Activated CD8-positive, alpha-beta T cell treated with anti-CD3 and anti-CD28 coated beads, Interleukin-2, amount 10 ng/mL, durations not matched to agents 7 days and 5 days (primary cell): Measurements from ENCODE around the gene GRID2. TPM values are rescaled to one million over a fixed set of nuclear protein-coding genes. Genes with fewer than 3 reads are reported as not detected.
A peak's percentile ranks its signal among the peaks of the same experiment; 100 is the strongest.

Source experiments
- ATAC-seq: fragments of 150-1000 bp; cut with Tn5 transposase; one replicate; pipeline ENCODE4 v1.10.0; 2021; ENCODE audit warnings: moderate library complexity
- CTCF ChIA-PET: fragments of 350-600 bp; sonication (Branson Sonifier 250); formaldehyde crosslinking; loops from one replicate; lab custom pipeline; 2021; ENCODE audit warnings: antibody characterized with exemption; lab: Charles Lee
- POLR2A ChIA-PET: fragments of 350-600 bp; sonication (Branson Sonifier 250); formaldehyde crosslinking; loops from one replicate; lab custom pipeline; 2021; ENCODE audit warnings: antibody characterized with exemption; lab: Charles Lee
- DNase-seq: peaks from one replicate; pipeline ENCODE4 v3.0.0-alpha.2; 2020
- H3K27ac Mint-ChIP-seq: one replicate; pipeline ENCODE4 v1.8.0; 2021; ENCODE audit warnings: mild to moderate bottlenecking, mixed read lengths
- H3K27me3 Mint-ChIP-seq: one replicate; pipeline ENCODE4 v1.8.0; 2021; ENCODE audit warnings: low read depth, mixed read lengths
- H3K36me3 Mint-ChIP-seq: one replicate; pipeline ENCODE4 v1.8.0; 2021; ENCODE audit warnings: low read depth, mixed read lengths
- H3K4me1 Mint-ChIP-seq: one replicate; pipeline ENCODE4 v1.8.0; 2021; ENCODE audit warnings: low read depth, mixed read lengths
- H3K4me3 Mint-ChIP-seq: one replicate; pipeline ENCODE4 v1.8.0; 2021; ENCODE audit warnings: mild to moderate bottlenecking, mixed read lengths
- H3K9me3 Mint-ChIP-seq: one replicate; pipeline ENCODE4 v1.8.0; 2022; ENCODE audit warnings: mixed read lengths; ENCODE audit not compliant: insufficient read depth
- total RNA-seq, 2 experiments: library from RNA; stranded (reverse); gene quantifications; one replicate each; pipeline ENCODE4 v1.2.3, GENCODE V29; 2021

Gene GRID2
- total RNA-seq, 2 experiments from 2014 or later, result not detected

DNA sequence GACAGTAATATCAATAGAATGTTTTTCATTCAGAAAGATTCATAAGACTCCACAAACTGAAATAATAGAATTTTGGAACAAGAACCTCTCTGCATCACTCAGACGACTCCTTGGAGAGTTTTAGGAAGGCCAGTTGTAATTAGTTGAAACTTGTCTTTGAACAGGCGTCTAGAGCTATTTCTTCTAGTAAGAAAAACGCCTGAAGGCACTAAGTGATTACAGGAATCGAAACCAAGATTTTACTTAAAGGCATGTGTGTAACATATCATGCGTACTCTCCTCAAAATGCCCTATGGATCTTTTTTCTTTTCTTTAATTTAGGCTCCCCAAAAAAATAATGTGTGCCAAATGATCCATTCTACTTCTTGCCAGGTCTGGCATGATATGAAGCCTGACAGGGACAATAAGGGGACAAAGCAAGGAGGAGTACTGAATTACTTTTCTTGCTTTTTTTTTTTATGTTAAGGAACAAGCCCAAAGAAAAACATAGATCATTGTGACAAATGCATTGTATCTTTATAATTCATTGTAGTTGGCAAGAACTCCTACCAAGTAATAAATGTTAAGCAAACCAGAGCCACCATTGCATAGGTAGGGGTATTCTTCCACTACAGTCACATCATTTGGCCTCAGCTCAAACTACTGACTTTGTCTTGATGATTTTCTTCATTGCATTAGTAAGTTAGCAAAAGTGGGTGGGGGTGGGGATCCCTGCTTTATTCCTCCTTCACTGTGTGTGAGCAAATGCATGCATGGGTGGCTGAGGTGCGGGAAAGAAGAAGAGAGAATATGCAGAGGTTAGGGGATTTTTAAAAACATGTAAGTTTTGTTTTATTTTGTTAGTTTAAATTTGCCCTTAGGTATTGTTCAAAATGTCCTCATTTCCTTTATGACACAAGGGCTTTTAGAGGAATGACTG, 1444.9 kb downstream of the GRID2 start:
- no peak for ATAC-seq
- POLR2A ChIA-PET, result no interaction called here
- CTCF ChIA-PET, result no interaction called here
- Mint-ChIP-seq H3K9me3 (no peaks in the 10 kb centered on the region), H3K36me3 (no peaks in the 10 kb centered on the region), H3K4me1 (no peaks in the 10 kb centered on the region), H3K4me3 (no peak overlapping the region), H3K27ac (no peak overlapping the region), H3K27me3 (no peaks in the 10 kb centered on the region)
- no peak for DNase-seq

DNA sequence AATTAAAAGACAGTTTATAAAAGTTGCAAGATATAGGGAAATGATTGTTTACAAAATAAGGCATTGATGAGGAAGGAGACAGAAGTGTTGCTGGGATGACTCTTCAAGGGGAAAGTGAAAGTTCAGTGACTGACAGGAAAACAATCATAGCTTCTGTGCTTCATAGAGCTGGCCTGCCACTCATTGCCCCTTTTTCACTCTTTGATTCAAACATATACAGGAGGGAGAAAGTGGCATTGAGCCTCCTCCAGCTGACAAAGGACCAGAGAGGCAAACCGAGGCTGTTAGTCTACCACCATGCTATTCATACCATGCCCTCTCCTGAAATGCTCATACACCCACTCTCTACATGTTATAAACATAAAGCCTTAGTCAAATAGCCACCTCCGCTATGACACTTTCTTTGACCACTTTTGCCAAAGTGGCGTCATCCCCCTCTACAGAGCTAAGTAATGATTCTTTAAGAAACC, 1445.6 kb downstream of the GRID2 start:
- Mint-ChIP-seq H3K9me3 (no peaks in the 10 kb centered on the region), H3K4me1 (no peaks in the 10 kb centered on the region), H3K27ac (no peak overlapping the region), H3K27me3 (no peaks in the 10 kb centered on the region), H3K36me3 (no peaks in the 10 kb centered on the region), H3K4me3 (no peak overlapping the region)
- DNase-seq, result no peak
- no peak for ATAC-seq
- ChIA-PET CTCF (no interaction called here), POLR2A (no interaction called here)

DNA sequence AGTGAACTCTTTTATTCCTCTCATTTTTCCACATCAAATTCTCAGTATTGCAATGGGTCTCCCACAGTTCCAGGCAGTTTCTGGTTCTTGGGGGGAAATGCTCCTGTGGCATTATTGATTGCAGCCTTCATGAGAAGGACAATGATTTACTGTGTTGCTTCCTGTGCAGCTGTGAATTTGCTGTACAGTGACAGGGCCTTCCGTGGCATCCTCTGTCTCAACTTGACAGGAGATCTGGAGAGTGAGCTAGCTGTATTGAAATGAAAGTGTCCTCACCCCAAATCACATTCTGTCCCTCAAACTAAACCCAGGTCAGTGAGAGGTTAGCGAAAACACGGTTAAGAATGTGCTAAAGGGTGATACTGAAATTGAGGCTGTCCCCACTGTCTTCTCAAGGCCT, 1447.6 kb downstream of the GRID2 start:
- POLR2A ChIA-PET, result no interaction called here
- ATAC-seq, result no peak
- Mint-ChIP-seq H3K27ac (no peak overlapping the region), H3K4me3 (no peak overlapping the region), H3K27me3 (no peaks in the 10 kb centered on the region), H3K9me3 (no peaks in the 10 kb centered on the region), H3K4me1 (no peaks in the 10 kb centered on the region), H3K36me3 (no peaks in the 10 kb centered on the region)
- DNase-seq, result no peak
- CTCF ChIA-PET, result no interaction called here

DNA sequence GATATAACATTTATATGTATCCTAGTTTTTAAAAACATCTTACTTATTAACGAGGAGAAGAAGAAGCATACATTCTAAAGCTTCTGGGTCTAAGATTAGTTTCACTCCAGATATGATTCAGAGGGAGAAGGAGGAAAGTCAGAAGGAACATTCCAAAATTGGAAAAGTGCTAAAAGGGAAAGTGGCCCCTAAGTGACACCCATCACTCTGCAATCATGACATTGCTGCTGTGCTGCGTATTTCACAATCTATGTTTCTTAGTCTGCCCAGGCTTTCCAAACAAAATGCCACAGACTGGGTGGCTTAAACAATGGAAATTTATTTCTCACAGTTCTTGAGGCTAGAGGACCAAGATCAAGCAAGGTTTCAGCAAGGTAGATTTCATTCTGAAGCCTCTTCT, 1452.3 kb downstream of the GRID2 start:
- DNase-seq (no peak), ATAC-seq (no peak)
- no peaks in the 10 kb centered on the region for H3K36me3 Mint-ChIP-seq
- no peaks in the 10 kb centered on the region for H3K4me1 Mint-ChIP-seq
- ChIA-PET POLR2A (no interaction called here), CTCF (no interaction called here)
- no peak overlapping the region for H3K4me3 Mint-ChIP-seq
- H3K9me3 Mint-ChIP-seq, result no peaks in the 10 kb centered on the region
- no peak overlapping the region for H3K27ac Mint-ChIP-seq
- H3K27me3 Mint-ChIP-seq, result no peaks in the 10 kb centered on the region

DNA sequence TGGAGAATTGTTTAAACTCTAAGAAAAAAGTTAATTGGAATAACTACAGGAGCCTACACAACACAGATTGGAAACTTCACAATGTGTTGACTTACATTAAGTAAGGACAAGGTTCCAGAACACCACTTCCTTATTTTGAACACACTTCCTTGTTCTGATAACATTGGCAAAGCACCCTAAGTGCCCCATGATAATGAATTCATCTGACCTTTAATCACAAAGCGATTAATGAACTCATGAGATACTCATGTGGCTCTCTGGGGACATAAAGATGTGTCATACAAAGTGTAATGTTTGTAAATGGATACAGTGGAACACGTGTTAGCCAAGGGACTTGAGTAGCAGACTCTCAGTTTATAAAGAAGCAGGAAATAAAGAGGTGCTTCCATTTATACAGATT, 1455.7 kb downstream of the GRID2 start:
- Mint-ChIP-seq H3K36me3 (no peaks in the 10 kb centered on the region), H3K4me3 (no peak overlapping the region), H3K4me1 (no peaks in the 10 kb centered on the region), H3K27ac (no peak overlapping the region), H3K27me3 (no peaks in the 10 kb centered on the region), H3K9me3 (no peaks in the 10 kb centered on the region)
- DNase-seq (no peak), ATAC-seq (no peak)
- POLR2A ChIA-PET, result no interaction called here
- CTCF ChIA-PET, result no interaction called here

DNA sequence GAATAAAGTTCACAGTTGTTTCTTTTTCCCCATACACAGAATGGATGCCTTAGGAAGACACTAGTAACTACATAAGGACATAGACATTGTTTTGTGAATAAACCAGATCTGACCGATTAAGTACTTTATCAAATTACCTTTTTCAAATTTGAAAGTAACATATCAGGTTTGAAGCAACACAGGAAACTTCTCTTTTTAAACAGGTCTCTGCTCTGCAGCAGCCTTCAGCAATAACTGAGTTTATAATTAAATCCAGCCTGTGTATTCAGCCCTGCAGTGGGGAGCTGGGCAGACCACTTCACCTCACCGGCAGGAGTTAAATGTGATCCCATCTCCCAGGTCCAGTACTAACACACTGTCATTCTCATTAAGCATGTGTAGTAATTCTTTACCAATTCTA, 1456.5 kb downstream of the GRID2 start:
- DNase-seq (no peak), ATAC-seq (no peak)
- Mint-ChIP-seq H3K36me3 (no peaks in the 10 kb centered on the region), H3K27me3 (no peaks in the 10 kb centered on the region), H3K4me1 (no peaks in the 10 kb centered on the region), H3K9me3 (no peaks in the 10 kb centered on the region), H3K4me3 (no peak overlapping the region), H3K27ac (no peak overlapping the region)
- CTCF ChIA-PET, result no interaction called here
- POLR2A ChIA-PET, result no interaction called here

DNA sequence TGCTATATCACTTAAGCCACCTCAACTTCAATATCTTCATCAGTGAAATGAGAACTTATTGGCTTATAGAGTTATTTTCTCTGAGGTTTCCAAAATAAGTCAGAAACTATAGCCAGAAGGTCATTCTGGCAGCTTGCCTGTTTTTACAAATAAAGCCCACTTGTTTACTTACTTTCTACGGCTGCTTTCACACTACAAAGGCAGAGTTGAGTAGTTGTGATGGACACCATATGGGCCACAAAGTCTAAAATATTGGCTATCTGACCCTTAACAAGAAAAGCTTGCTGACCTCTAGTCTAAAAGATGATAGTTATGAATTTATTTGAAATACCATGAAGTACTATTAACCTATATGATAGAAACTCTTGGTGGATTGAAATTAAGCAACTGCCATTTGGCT, 1457.5 kb downstream of the GRID2 start:
- no peaks in the 10 kb centered on the region for H3K4me1 Mint-ChIP-seq

DNA sequence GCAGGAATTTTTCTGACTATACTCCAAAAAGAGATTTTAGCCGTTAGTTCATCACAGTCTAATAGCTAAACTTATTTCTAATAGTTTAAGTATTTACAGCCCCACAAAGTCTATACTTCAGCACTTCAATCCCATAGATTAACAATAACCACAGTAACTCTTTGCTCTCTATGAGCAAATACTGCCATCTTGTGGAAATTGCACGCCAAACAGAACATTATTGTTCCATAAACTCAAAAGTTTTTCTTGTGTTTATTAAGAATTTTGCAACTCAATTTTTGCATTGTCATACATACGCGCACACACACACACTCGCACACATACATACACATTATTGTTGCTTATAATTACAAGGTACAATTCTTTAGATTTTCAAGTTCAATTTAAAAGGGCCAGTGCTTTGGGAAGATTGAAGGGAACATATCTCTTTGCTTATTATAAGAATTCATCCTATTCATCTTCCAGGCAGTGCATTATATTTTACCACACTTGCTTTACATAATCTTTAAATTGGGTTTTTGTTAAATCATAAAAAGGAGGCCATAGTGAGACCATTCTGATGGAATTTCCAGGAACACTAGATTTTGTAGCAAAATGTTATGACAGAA, 1461.0 kb downstream of the GRID2 start:
- Mint-ChIP-seq H3K9me3 (no peaks in the 10 kb centered on the region), H3K4me1 (no peaks in the 10 kb centered on the region), H3K27ac (no peak overlapping the region), H3K36me3 (no peaks in the 10 kb centered on the region), H3K4me3 (no peak overlapping the region), H3K27me3 (no peaks in the 10 kb centered on the region)
- CTCF ChIA-PET, result no interaction called here
- peak; percentile 23 for DNase-seq
- ATAC-seq, result no peak
- POLR2A ChIA-PET, result no interaction called here

More for the DNA sequence above, 1457.5 kb downstream of the GRID2 start:
- POLR2A ChIA-PET, result no interaction called here
- Mint-ChIP-seq H3K27ac (no peak overlapping the region), H3K9me3 (no peaks in the 10 kb centered on the region), H3K4me3 (no peak overlapping the region), H3K27me3 (no peaks in the 10 kb centered on the region), H3K36me3 (no peaks in the 10 kb centered on the region)
- DNase-seq (no peak), ATAC-seq (no peak)
- CTCF ChIA-PET, result no interaction called here

DNA sequence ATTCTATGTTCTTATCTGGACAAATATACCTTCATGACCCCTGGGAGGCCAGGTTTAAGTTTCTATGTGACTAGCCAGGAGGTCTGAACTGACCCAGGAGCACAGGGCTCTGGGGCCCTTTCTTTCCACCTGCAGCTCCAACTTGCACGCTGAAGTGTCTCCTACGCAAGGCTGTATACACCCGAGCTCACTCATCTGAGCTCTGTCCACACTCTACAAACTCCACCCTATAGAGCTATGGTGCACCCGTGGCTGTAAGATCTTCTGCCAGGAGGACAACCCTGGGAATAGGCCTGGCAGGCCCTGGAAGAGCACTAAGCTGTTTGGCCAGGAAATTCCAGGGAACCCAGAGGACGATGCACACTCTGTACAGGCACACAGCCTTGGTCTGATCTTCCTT, 1464.2 kb downstream of the GRID2 start:
- no peaks in the 10 kb centered on the region for H3K36me3 Mint-ChIP-seq
- H3K4me1 Mint-ChIP-seq, result no peaks in the 10 kb centered on the region
- POLR2A ChIA-PET, result no interaction called here
- no peak overlapping the region for H3K27ac Mint-ChIP-seq
- no peaks in the 10 kb centered on the region for H3K27me3 Mint-ChIP-seq
- CTCF ChIA-PET, result no interaction called here
- no peak overlapping the region for H3K4me3 Mint-ChIP-seq
- no peaks in the 10 kb centered on the region for H3K9me3 Mint-ChIP-seq
- no peak for ATAC-seq
- no peak for DNase-seq

DNA sequence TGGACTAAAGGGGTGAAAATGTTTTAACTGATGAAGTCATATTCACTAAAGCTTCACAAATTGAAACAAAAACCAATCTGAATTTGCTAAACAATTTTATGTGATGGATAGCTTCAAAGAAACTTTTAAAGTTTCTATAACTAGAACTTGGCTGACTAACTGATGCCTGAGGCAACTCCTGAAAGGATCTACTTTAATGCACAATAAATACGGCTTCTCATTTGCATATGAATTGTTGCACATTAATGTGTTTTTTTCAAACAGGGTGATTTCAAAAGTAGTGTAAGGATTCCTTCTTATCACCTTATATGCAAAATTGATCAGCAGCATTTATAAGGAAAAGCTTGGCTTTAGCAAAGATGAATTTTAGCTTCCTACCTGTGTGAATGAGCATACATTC, 1466.4 kb downstream of the GRID2 start:
- ChIA-PET CTCF (interaction anchor here (1.1 to 1.2 kb wide), 2 partner anchors 15 to 21 kb away, joined by 3 read pairs; no protein-coding TSS in a partner anchor), POLR2A (no interaction called here)
- no peaks in the 10 kb centered on the region for H3K36me3 Mint-ChIP-seq
- ATAC-seq, result no peak
- H3K4me1 Mint-ChIP-seq, result no peaks in the 10 kb centered on the region
- H3K27ac Mint-ChIP-seq, result no peak overlapping the region
- no peak for DNase-seq
- H3K9me3 Mint-ChIP-seq, result no peaks in the 10 kb centered on the region
- H3K4me3 Mint-ChIP-seq, result no peak overlapping the region
- no peaks in the 10 kb centered on the region for H3K27me3 Mint-ChIP-seq

DNA sequence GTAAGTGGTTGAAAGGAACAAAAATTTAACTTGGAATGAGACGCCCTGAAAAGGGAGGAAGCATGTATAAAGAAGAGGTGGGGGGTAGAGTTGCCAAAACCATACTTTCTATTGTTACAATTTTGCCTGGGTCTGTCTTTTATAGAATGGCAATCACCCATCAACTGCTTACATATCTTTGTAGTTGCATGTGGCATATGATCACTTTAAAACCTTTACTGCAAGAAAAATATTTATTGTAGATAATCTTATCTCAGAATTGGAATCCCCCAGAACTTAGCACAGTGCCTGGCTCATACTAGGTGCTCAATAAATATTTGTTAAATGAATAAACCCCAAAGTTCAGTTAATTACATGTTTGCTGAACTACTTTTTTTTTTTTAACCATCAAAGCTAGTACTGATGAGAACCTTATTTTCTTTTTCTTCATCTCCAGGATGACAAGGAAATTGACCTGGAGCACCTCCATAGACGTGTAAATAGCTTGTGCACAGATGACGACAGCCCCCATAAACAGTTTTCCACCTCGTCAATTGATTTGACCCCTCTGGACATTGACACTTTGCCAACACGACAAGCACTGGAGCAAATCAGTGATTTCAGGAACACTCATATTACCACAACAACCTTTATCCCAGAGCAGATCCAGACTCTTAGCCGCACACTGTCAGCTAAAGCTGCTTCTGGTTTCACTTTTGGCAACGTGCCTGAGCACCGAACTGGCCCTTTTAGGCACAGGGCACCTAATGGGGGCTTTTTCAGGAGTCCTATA, 1468.1 kb downstream of the GRID2 start:
- no peak for ATAC-seq
- CTCF ChIA-PET, result no interaction called here
- POLR2A ChIA-PET, result no interaction called here
- Mint-ChIP-seq H3K27ac (no peak overlapping the region), H3K4me1 (no peaks in the 10 kb centered on the region), H3K36me3 (no peaks in the 10 kb centered on the region), H3K4me3 (no peak overlapping the region), H3K27me3 (no peaks in the 10 kb centered on the region), H3K9me3 (no peaks in the 10 kb centered on the region)
- DNase-seq, result no peak

DNA sequence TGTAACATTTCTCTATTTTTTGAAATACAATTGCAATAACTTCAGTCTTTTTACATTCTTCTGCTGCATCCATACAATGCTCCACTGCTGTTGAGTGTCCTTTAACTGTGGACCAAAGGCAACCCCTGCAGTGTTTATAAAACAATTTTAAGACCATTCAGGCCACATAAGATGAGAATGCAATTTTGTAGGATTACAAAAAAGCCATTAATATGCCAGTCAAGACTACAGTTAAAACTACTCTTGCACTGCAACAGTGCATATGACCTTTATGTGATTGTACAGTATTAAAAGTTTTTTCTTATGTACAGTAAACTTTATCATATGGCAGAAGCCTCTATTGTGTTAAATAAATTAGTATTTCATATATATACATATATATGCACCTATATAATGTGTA, 1469.1 kb downstream of the GRID2 start:
- CTCF ChIA-PET, result no interaction called here

More for the DNA sequence above, 1469.1 kb downstream of the GRID2 start:
- ATAC-seq (no peak), DNase-seq (no peak)
- Mint-ChIP-seq H3K4me1 (no peaks in the 10 kb centered on the region), H3K9me3 (no peaks in the 10 kb centered on the region), H3K36me3 (no peaks in the 10 kb centered on the region), H3K27ac (no peak overlapping the region), H3K4me3 (no peak overlapping the region), H3K27me3 (no peaks in the 10 kb centered on the region)
- POLR2A ChIA-PET, result no interaction called here
